Measurements from ENCODE around the gene ZNF212. TPM values are rescaled to one million over a fixed set of nuclear protein-coding genes. Genes with fewer than 3 reads are reported as not detected.
"Not testable (repeated sequence)": the region's sequence is repeated elsewhere in the genome, so short reads cannot be mapped to it uniquely, and the experiment has no call there.

Gene ZNF212
- total and polyA plus RNA-seq, 12 donors = 3.6 to 5.9 (median 4.8) TPM

DNA sequence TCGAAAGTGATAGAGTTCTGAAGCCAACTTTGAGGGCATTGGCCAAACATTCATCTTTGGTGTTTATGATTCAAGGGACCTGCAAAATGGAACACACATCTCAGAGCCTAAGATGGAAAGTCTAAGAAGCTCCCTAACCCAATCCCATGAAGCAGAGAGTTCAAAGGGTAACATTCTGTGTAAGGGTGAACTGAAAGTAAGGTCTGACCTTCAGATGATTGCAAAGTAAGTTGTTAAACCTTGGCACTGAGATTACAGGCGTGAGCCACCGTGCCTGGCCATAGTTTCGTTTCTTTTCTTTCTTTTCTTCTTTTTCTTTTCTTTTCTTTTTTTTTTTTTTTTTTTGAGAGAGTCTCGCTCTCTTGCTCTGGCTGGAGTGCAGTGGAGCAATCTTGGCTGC, 2.2 kb downstream of the ZNF212 start:
- TF ChIP-seq, protein P1, sequence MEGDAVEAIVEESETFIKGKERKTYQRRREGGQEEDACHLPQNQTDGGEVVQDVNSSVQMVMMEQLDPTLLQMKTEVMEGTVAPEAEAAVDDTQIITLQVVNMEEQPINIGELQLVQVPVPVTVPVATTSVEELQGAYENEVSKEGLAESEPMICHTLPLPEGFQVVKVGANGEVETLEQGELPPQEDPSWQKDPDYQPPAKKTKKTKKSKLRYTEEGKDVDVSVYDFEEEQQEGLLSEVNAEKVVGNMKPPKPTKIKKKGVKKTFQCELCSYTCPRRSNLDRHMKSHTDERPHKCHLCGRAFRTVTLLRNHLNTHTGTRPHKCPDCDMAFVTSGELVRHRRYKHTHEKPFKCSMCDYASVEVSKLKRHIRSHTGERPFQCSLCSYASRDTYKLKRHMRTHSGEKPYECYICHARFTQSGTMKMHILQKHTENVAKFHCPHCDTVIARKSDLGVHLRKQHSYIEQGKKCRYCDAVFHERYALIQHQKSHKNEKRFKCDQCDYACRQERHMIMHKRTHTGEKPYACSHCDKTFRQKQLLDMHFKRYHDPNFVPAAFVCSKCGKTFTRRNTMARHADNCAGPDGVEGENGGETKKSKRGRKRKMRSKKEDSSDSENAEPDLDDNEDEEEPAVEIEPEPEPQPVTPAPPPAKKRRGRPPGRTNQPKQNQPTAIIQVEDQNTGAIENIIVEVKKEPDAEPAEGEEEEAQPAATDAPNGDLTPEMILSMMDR (IDR thresholded peaks at IDR 0.05) = no peak

DNA sequence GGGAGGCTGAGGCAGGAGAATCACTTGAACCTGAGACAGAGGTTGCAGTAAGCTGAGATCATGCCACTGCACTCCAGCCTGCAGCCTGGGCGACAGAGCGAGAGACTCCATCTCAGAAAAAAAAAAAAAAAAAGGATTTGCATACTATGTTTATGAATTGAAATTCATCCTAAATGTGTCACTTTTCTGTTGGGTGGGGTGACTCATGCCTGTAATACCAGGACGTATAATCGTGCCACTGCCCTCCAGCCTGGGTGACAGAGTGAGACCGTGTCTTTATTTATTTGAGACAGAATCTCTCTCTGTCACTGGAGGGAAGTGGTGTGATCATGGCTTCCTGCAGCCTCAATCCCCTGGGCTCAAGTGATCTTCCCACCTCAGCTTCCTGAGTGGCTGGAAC, 5.8 kb downstream of the ZNF212 start:
- Histone ChIP-seq H3K4me3 (no peak overlapping the region), H3K27ac (no peak overlapping the region), H3K27me3 (no peaks in the 10 kb centered on the region), H3K4me1 (peaks cover 7 to 17% (median 12%) of the 10 kb centered on the region in 9 donors), H3K36me3 (peaks cover 0 to 12% (median 0%) of the 10 kb centered on the region in 9 donors), H3K9me3 (peaks cover 0 to 15% (median 4%) of the 10 kb centered on the region in 11 donors)
- intact Hi-C loops (cut with DNase I) = no loop called here
- no peak for ATAC-seq
- 78 to 79% methylated on average over 5 of the region's 5 CpGs for WGBS, 2 donors
- no peak for DNase-seq
- TF ChIP-seq, protein P1 (IDR thresholded peaks at IDR 0.05) = no peak

More for the DNA sequence above, 2.2 kb downstream of the ZNF212 start:
- no peak overlapping the region for H3K27ac ChIP-seq
- ATAC-seq (no peak), DNase-seq (no peak)
- intact Hi-C loops (cut with DNase I) = no loop called here
- peaks cover 7 to 26% (median 19%) of the 10 kb centered on the region in 9 donors for H3K4me1 ChIP-seq
- H3K9me3 ChIP-seq = peaks cover 0 to 15% (median 4%) of the 10 kb centered on the region in 11 donors
- H3K4me3 ChIP-seq = no peak overlapping the region
- WGBS, 2 donors = 95 to 96% methylated on average over 5 of the region's 5 CpGs
- H3K27me3 ChIP-seq = no peaks in the 10 kb centered on the region
- no peaks in the 10 kb centered on the region for H3K36me3 ChIP-seq

DNA sequence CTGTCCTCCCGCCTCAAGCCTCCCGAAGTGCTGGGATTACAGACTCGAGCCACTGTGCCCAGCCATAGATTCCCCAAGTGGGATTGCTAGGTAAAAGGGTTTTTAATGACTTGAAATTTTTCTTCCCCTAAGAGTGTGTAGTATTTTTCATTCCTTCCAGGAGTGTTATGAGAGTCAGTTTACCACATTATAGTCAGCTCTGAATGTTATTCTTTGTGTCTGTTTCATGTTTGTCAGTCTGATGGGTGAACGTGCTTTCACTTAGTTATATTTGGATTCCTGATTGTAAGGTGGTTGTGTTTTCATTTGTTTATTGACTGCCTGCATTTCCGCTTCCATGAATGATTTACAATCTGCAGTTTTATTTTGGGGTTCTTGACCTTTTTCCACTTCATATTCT, 6.3 kb downstream of the ZNF212 start:
- TF ChIP-seq, protein P1 (IDR thresholded peaks at IDR 0.05) = no peak
- H3K27me3 ChIP-seq = no peaks in the 10 kb centered on the region
- 81 to 84% methylated on average over 5 of the region's 5 CpGs for WGBS, 2 donors
- peaks cover 0 to 15% (median 4%) of the 10 kb centered on the region in 11 donors for H3K9me3 ChIP-seq
- H3K4me1 ChIP-seq = peaks cover 3 to 12% (median 7%) of the 10 kb centered on the region in 9 donors
- DNase-seq = no peak
- no peak overlapping the region for H3K4me3 ChIP-seq
- intact Hi-C loops (cut with DNase I) = no loop called here
- H3K36me3 ChIP-seq = peaks cover 0 to 17% (median 0%) of the 10 kb centered on the region in 9 donors
- ATAC-seq = no peak
- no peak overlapping the region for H3K27ac ChIP-seq

DNA sequence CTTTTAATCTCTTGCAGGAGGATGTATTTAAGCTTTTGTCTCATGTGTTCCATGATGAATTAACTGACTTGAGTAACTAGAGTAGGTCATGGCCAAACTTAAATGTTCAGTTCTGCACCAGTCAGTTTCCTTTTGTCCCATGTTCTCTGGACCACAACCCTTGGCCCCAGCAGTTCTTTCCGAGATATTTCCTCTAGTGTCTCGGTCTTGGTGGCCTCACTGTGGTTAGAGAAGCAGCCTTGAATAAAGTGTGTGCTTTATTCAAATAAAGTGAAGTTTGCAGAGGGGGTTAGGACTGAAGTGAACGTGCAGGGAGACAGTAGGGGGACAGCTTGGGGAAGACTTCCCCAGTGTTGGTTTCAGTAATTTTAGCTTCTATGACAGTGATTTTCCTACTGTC, 9.3 kb downstream of the ZNF212 start:
- peaks cover 0 to 6% (median 0%) of the 10 kb centered on the region in 9 donors for H3K4me1 ChIP-seq
- peaks cover 0 to 47% (median 22%) of the 10 kb centered on the region in 9 donors for H3K36me3 ChIP-seq
- 80 to 81% methylated on average over 3 of the region's 3 CpGs for WGBS, 2 donors
- TF ChIP-seq, protein P1 (IDR thresholded peaks at IDR 0.05) = no peak
- H3K4me3 ChIP-seq = no peak overlapping the region
- H3K27me3 ChIP-seq = no peaks in the 10 kb centered on the region
- H3K9me3 ChIP-seq = no peaks in the 10 kb centered on the region
- ATAC-seq = no peak
- intact Hi-C loops (cut with DNase I) = no loop called here
- H3K27ac ChIP-seq = no peak overlapping the region
- no peak for DNase-seq

DNA sequence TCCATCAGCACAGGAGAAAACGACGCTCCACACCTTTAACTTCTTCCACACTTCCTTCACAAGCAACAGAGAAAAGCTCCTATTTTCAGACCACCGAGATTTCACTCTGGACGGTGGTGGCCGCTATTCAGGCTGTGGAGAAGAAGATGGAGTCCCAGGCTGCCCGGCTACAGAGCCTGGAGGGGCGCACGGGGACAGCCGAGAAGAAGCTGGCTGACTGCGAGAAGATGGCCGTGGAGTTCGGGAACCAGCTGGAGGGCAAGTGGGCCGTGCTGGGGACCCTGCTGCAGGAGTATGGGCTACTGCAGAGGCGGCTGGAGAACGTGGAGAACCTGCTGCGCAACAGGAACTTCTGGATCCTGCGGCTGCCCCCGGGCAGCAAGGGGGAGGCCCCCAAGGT, 10.7 kb downstream of the ZNF212 start:
- not testable (repeated sequence) for H3K9me3 ChIP-seq, H3K4me1 ChIP-seq, H3K4me3 ChIP-seq, H3K27me3 ChIP-seq, DNase-seq, H3K27ac ChIP-seq, ATAC-seq
- 94 to 95% methylated on average over 18 of the region's 18 CpGs for WGBS, 2 donors
- intact Hi-C loops (cut with DNase I) = loop anchor here in 2 of 10 donors (10.0 kb wide), 2 partner anchors 175 to 255 kb away; no protein-coding TSS in a partner anchor
- peaks cover 0 to 61% (median 36%) of the 10 kb centered on the region in 9 donors for H3K36me3 ChIP-seq

DNA sequence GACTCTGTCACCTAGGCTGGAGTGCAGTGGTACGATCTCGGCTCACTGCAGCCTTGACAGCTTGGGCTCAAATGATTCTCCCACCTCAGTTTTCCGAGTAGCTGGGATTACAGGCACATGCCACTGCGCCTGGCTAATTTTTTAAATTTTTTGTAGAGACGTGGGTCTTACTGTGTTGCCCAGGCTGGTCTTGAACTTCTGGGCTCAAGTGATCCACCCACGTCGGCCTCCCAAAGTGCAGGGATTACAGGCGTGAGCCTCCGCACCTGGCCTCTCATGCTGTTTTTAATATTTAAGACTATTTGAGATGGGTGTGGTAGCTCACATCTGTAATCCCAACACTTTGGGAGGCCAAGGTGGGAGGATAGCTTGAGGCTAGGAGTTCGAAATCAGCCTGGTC, 12.1 kb downstream of the ZNF212 start:
- H3K4me3 ChIP-seq, H3K27me3 ChIP-seq, DNase-seq, H3K9me3 ChIP-seq, ATAC-seq, H3K4me1 ChIP-seq, H3K27ac ChIP-seq: not testable (repeated sequence)
- WGBS, 2 donors = 97 to 99% methylated on average over 10 of the region's 10 CpGs
- peaks cover 0 to 75% (median 36%) of the 10 kb centered on the region in 9 donors for H3K36me3 ChIP-seq
- intact Hi-C loops (cut with DNase I) = loop anchor here in 2 of 10 donors (10.0 kb wide), 2 partner anchors 173 to 253 kb away; no protein-coding TSS in a partner anchor

All from heart right ventricle (tissue), 16 donors.